Measurements from ENCODE around the gene CTSW.

CTSW gene

GRCh38 chr11:65854852-65855837 is 24.5 kb upstream of the CTSW start:
- POLR2A ChIA-PET: no interaction called here
- H3K27ac ChIP-seq (ENCODE audit: extremely low read depth, low read depth, low read length): no peak overlapping the region

DNA sequence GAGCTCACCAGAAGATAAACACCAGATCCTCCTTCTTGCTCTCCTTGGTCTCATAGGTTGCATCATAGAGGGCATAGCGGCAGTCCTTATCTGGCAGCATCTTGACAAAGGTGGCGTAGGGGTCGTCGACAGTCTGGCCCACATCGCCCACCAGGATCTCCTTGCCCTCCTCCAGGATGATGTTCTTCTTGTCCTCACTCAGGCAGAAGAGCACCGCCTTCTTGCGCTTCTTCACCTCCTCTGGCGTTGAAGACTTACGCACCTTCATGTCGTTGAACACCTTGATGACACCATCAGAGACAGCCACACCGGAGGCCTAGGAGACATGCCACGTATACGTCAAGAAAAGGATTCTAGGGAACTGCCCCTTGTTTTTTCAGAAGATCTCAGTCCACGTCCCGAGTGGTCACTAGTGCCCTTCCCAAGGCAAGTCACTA is 23.7 kb upstream of the CTSW start:
- peaks cover 0 to 56% of the 10 kb centered on the region in 2 experiments; a peak in 1 of 3 replicates for H3K36me3 ChIP-seq (ENCODE audit: control insufficient read depth in 2 of 2, insufficient read depth in 1 of 2, low read length in 2 of 2)
- H3K4me3 ChIP-seq (ENCODE audit: low read depth, low read length): peak overlapping the region; percentile 95
- no peak for TF ChIP-seq ZNF280C (tag by site-specific recombination; IDR thresholded peaks at IDR 0.05)
- TF ChIP-seq IKZF3 (tag by site-specific recombination; IDR thresholded peaks at IDR 0.05): no peak
- H3K9me3 ChIP-seq (ENCODE audit: control insufficient read depth, insufficient read depth, low read depth, low read length): no peaks in the 10 kb centered on the region
- ChIA-PET CTCF (no interaction called here), POLR2A (no interaction called here)
- peaks cover 4% of the 10 kb centered on the region; the same call in 1 of the 2 replicates for H3K4me1 ChIP-seq (ENCODE audit: control insufficient read depth, insufficient read depth, low read length)
- no peak overlapping the region for H3K27ac ChIP-seq (ENCODE audit: extremely low read depth, low read depth, low read length)

More at GRCh38 chr11:65854852-65855837, 24.5 kb upstream of the CTSW start:
- H3K4me1 ChIP-seq (ENCODE audit: control insufficient read depth, insufficient read depth, low read length): peaks cover 4% of the 10 kb centered on the region; the same call in 1 of the 2 replicates
- peaks cover 0 to 56% of the 10 kb centered on the region in 2 experiments; a peak in 1 of 3 replicates for H3K36me3 ChIP-seq (ENCODE audit: control insufficient read depth in 2 of 2, insufficient read depth in 1 of 2, low read length in 2 of 2)
- CTCF ChIA-PET: interaction anchor here (0.5 to 0.6 kb wide), 2 partner anchors 48 to 136 kb away, joined by 4 read pairs; no protein-coding TSS in a partner anchor
- TF ChIP-seq ZNF155 (tag by site-specific recombination; IDR thresholded peaks at IDR 0.05) (no peak), ZNF654 (tag by site-specific recombination; IDR thresholded peaks at IDR 0.05; ENCODE audit: low read depth) (no peak), ZNF837 (tag by site-specific recombination; IDR thresholded peaks at IDR 0.05) (no peak)
- TF ChIP-seq, protein P1, sequence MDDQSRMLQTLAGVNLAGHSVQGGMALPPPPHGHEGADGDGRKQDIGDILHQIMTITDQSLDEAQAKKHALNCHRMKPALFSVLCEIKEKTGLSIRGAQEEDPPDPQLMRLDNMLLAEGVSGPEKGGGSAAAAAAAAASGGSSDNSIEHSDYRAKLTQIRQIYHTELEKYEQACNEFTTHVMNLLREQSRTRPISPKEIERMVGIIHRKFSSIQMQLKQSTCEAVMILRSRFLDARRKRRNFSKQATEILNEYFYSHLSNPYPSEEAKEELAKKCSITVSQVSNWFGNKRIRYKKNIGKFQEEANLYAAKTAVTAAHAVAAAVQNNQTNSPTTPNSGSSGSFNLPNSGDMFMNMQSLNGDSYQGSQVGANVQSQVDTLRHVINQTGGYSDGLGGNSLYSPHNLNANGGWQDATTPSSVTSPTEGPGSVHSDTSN (CRISPR knock-in tag; IDR thresholded peaks at IDR 0.05): no peak
- no peak overlapping the region for H3K4me3 ChIP-seq (ENCODE audit: low read depth, low read length)
- H3K9me3 ChIP-seq (ENCODE audit: control insufficient read depth, insufficient read depth, low read depth, low read length): no peaks in the 10 kb centered on the region

GRCh38 chr11:65856689-65857499 is 22.7 kb upstream of the CTSW start:
- ChIA-PET CTCF (no interaction called here), POLR2A (interaction anchor here (0.6 to 6.5 kb wide), 9 partner anchors 10 to 281 kb away, joined by 3 to 121 read pairs (median 5); partner anchors contain the start of genes BANF1, CCDC85B, EHBP1L1 and EIF1AD)
- Histone ChIP-seq H3K36me3 (ENCODE audit: control insufficient read depth in 2 of 2, insufficient read depth in 1 of 2, low read length in 2 of 2) (peaks cover 0 to 54% of the 10 kb centered on the region in 2 experiments; a peak in 1 of 3 replicates), H3K27ac (ENCODE audit: extremely low read depth, low read depth, low read length) (peak overlapping the region; percentile 79), H3K9me3 (ENCODE audit: control insufficient read depth, insufficient read depth, low read depth, low read length) (no peaks in the 10 kb centered on the region), H3K4me3 (ENCODE audit: low read depth, low read length) (peak overlapping the region; percentile 95), H3K4me1 (ENCODE audit: control insufficient read depth, insufficient read depth, low read length) (peaks cover 4% of the 10 kb centered on the region; the same call in 1 of the 2 replicates)
- TF ChIP-seq ZXDB (tag by site-specific recombination; IDR thresholded peaks at IDR 0.05) (0 out of 2 replicates have a peak, but pooled peaks have one; percentile 18), ZBTB10 (tag by site-specific recombination; IDR thresholded peaks at IDR 0.05) (0 out of 2 replicates have a peak, but pooled peaks have one; percentile 8), ZNF423 (tag by site-specific recombination; IDR thresholded peaks at IDR 0.05) (no peak), MEIS1 (CRISPR knock-in tag; IDR thresholded peaks at IDR 0.05; ENCODE audit: borderline replicate concordance) (no peak), KLF16 (tag by site-specific recombination; IDR thresholded peaks at IDR 0.05) (peak; percentile 86), ZNF747 (tag by site-specific recombination; IDR thresholded peaks at IDR 0.05) (no peak), ZNF777 (tag by site-specific recombination; IDR thresholded peaks at IDR 0.05; ENCODE audit: borderline replicate concordance) (no peak), ZNF2 (tag by site-specific recombination; IDR thresholded peaks at IDR 0.05) (peak; percentile 69; the same call in 1 of the 2 replicates), ZNF292 (tag by site-specific recombination; IDR thresholded peaks at IDR 0.05; ENCODE audit: borderline replicate concordance, low read depth) (no peak), ZNF148 (tag by site-specific recombination; IDR thresholded peaks at IDR 0.05; ENCODE audit: borderline replicate concordance) (no peak), YY2 (tag by site-specific recombination; IDR thresholded peaks at IDR 0.05) (no peak), ZNF133 (tag by site-specific recombination; IDR thresholded peaks at IDR 0.05) (no peak), ZNF341 (tag by site-specific recombination; IDR thresholded peaks at IDR 0.05; ENCODE audit: low read depth) (no peak)

All from HEK293 (cell line).